HL-60/S4 (cell line): Measurements from ENCODE around the gene HERC6.
"Not testable (repeated sequence)": the region's sequence is repeated elsewhere in the genome, so short reads cannot be mapped to it uniquely, and the experiment has no call there.

Experiments
- in situ Hi-C: fragments of 300-500 bp; cut with MboI; formaldehyde crosslinking; loops from 2 replicates; pipeline ENCODE4 v1.14.3; 2022; ENCODE audit warnings: low sequenced_read_pairs

HERC6 gene

GRCh38 chr4:88378691-88379559 lies at the start of gene HERC6:
TSS of gene HERC6 (plus strand) at chr4:88378852. CDS start at chr4:88378922, 70 bp downstream.
- in situ Hi-C loops: loop anchor here (10.0 kb wide), 1 partner anchor 136 kb away; no protein-coding TSS in a partner anchor

- in situ Hi-C loops: no loop called here
Measured at GRCh38 chr4:88333741-88334405, 44.8 kb upstream of the HERC6 start.

- in situ Hi-C loops: no loop called here
Measured at GRCh38 chr4:88335092-88335665, 43.5 kb upstream of the HERC6 start.

DNA sequence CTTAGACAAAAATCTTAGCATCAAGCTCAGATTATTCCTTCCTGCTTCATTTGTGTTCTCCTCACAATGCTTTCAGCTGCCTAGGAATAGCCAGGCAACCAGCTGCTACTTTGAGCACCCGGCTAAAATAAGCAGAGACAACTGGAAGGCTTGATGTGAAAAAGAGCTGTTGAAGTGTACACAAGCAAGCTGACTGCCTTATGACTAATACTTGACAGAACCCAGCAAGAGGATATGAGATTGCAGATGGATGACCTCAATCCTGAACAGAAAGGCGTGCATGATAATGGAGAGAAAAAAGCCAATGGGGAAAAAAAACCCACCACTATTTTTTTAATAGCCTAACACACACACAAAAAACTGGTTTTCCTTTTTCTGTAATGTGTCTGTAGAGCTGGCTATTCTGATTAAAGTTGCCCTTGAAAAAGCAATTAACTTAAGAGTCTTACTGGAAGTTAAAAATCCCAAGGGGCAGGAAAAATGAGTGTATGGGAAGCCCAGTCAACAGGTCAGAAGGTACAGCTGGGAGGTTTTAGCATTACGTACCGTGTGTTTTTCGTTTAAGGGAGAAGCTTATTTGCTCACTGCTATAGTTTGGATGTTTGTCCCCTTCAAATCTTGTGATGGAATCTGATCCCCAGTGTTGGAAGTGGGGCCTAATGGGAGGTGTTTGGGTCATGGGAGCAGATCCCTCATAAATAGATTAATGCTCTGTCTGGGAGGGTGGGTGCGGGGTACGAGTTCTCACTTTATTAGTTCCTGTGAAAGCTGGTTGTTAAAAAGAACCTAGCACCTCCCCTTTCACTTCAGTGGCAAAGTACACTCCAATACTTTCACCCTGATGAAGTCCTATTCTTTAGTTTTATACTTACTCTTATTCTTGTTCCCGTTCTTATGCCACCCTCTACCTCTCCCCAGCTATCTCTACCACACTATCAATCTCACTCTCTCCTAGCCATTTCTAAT lies 37.1 kb upstream of the HERC6 start:
- in situ Hi-C loops: no loop called here

DNA sequence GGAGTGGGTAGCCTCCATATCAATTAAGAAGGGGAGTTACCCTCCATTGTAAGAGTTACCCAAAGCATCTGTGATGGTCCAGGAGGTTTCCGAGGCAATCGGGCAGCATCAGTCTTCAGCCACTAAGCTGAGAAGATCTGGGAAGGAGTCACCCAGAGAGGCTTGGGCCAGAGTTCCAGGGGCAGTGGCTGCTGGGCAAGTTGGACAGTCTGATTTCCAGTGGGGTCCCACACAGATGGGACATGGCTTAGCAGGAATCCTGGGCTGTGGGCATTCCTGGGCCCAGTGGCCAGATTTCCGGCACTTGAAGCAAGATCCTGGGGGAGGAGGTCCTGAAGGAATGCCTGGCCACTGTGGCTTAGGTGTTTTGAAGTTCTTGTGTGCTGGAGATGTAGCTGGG lies 31.8 kb upstream of the HERC6 start:
- in situ Hi-C loops: not testable (repeated sequence)

DNA sequence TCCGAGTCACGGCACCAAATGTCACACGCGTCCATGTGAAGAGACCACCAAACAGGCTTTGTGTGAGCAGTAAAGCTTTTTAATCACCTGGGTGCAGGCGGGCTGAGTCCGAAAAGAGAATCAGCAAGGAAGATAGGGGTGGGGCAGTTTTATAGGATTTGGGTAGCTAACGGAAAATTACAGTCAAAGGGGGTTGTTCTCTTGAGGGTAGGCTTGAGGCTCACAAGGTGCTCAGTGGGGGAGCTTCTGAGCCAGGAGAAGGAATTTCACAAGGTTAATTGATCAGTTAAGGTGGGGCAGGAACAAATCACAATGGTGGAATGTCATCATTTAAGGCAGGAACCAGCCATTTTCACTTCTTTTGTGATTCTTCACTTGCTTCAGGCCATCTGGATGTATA lies 29.9 kb upstream of the HERC6 start:
- in situ Hi-C loops: not testable (repeated sequence)

DNA sequence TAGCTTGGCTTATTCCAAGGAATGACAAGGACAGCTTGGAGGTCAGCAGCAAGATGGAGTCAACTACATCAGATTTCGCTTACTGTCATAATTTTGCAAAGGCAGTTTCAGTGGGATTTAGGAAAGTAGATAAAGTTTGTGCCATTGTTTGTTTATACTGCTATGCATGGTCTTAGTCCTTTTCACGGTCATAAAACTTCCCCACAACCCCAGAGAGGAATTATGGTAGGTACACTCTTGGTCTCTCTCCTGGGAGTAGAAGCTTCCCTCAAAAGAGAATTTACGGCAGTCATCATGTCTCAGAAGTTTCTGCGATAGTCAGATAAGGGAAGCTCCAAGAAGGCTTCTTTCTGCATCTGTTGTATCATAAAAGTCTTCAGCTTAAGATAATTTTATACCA lies 27.9 kb upstream of the HERC6 start:
- in situ Hi-C loops: no loop called here

DNA sequence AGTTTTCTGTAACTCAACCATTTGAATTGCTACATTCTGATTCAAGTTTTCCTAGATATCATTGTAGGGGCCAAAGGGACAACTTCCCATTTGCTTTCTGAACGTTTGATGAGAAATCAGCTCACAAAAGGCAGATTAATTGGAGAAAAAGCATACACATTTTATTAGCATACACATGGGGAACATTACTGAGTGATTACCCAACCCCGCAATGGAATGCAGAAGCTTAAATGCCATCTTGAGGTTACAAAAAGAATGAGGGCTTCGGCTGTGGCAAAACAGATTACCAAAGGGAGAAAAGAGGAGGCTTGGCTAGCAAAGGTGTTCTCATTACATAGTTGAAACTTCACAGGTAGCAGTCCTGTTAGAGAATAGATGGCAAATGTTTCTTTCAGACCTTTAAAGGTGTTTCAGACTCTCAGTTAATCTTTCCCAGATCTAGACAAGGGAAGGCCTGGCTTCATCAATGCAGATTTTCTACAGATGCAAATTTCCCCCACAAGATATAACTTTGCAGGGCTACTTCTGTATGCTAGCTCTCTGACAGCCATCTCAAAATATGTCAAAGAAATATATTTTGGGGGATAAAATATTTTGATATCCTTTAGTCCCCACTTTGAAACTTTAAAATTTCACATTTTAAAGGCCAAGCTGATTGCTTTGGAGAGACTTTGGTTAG lies 26.5 kb upstream of the HERC6 start:
- in situ Hi-C loops: no loop called here

GRCh38 chr4:88353324-88353723 lies 25.3 kb upstream of the HERC6 start:
- in situ Hi-C loops: no loop called here

GRCh38 chr4:88356771-88357170 lies 21.9 kb upstream of the HERC6 start:
- in situ Hi-C loops: no loop called here

- in situ Hi-C loops: no loop called here
Measured at GRCh38 chr4:88357262-88357661, 21.4 kb upstream of the HERC6 start.

GRCh38 chr4:88359558-88359957 lies 19.1 kb upstream of the HERC6 start:
- in situ Hi-C loops: no loop called here

DNA sequence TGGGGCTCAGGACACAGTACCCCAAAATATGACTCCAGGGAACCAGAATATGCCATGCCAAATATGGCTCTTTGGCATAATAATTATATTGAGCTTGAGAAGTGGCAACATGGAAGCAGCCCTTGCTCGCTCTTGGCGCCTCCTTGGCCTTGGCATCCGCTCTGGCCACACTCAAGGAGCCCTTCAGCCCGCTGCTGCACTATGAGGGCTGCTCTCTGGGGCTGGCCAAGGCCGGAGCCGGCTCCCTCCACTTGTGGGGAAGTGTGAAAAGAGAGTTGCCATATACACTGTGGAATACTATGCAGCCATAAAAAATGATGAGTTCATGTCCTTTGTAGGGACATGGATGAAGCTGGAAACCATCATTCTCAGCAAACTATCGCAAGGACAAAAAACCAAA lies 18.4 kb upstream of the HERC6 start:
- in situ Hi-C loops: no loop called here

- in situ Hi-C loops: no loop called here
Measured at GRCh38 chr4:88360791-88361190, 17.9 kb upstream of the HERC6 start.

GRCh38 chr4:88361217-88361773 lies 17.4 kb upstream of the HERC6 start:
- in situ Hi-C loops: not testable (repeated sequence)

DNA sequence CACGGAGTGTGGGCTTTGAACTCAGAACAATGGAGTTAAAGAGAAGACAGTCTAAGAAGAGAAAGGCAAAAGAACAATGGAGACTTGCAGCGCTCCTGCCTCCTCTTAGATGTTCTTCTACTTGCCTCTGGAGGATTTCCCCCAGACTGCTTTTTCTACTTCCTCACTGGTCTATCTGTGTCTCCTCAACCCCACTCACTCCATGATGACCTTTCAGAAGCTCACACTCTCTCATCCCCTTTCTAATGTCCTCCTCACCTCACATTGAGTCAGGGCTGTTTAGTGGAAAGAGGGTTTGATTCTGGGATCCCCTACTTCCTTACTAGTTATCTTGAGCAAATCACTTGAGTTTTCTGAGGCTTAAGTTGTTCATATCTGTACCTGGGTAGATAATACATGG lies 12.2 kb upstream of the HERC6 start:
- in situ Hi-C loops: no loop called here

- in situ Hi-C loops: no loop called here
Measured at GRCh38 chr4:88367826-88368225, 10.8 kb upstream of the HERC6 start.

DNA sequence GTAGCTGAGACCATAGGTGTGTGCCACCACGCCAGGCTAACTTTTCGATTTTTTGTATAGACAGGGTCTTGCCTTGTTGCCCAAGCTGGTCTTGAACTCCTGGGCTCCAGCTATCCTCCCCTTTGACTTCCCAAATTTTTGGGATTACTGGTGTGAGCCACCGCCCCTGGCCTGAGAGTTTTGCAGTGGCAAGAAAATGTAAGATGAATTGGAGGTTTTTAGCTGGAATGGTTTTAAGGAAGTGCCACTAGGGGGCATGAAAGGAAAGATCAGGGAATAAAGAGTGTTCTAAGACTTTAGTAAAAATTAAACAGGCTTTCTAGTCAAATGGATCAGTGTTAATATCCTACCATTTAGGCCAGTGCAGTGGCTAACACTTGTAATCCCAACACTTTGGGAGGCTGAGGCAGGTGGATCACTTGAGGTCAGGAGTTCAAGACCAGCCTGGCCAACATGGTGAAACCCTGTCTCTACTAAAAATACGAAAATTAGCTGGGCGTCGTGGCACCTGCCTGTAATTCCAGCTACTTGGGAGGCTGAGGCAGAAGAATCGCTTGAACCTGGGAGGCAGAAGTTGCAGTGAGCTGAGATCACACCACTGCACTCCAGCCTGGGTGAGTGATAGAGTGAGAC lies 9.4 kb upstream of the HERC6 start:
- in situ Hi-C loops: not testable (repeated sequence)

- in situ Hi-C loops: no loop called here
Measured at GRCh38 chr4:88381123-88381522, 2.5 kb downstream of the HERC6 start.
